ENCODE results near the gene OTOF.

The OTOF gene

DNA sequence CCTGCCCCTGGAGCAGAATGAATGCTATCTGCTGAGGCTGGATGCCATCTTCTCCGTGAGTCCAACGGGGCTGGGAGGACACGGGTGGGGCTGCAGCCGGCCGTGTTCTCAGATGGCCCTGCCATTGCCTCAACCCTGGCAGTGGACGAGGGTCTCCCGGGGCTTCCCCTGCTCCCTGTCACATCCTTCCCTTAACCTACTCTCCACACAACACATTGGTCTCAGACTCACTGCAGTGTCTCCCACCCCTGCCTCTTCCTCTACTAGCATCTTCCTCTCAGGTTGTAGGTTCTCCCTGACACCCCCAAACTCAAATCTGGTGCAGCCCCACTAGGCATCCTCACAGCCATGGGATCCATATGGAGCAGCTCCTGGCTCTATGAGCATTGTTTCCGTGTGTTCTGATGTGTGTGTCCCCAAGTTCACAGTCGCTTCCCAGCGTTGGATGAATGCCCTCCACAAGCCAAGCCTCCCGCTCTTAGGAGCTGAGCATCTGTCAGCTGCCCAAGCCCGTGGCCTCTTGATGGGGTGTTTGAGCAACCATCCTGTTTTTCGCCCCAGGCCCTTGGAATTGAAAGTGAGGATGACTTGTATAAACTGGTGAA lies 27.8 kb downstream of the OTOF start:
- TF ChIP-seq, protein P1, sequence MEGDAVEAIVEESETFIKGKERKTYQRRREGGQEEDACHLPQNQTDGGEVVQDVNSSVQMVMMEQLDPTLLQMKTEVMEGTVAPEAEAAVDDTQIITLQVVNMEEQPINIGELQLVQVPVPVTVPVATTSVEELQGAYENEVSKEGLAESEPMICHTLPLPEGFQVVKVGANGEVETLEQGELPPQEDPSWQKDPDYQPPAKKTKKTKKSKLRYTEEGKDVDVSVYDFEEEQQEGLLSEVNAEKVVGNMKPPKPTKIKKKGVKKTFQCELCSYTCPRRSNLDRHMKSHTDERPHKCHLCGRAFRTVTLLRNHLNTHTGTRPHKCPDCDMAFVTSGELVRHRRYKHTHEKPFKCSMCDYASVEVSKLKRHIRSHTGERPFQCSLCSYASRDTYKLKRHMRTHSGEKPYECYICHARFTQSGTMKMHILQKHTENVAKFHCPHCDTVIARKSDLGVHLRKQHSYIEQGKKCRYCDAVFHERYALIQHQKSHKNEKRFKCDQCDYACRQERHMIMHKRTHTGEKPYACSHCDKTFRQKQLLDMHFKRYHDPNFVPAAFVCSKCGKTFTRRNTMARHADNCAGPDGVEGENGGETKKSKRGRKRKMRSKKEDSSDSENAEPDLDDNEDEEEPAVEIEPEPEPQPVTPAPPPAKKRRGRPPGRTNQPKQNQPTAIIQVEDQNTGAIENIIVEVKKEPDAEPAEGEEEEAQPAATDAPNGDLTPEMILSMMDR (IDR thresholded peaks at IDR 0.05), result no peak
- no peak overlapping the region for H3K27ac ChIP-seq
- DNase-seq (ENCODE audit: low spot score), result no peak
- H3K4me3 ChIP-seq, result no peak overlapping the region

DNA sequence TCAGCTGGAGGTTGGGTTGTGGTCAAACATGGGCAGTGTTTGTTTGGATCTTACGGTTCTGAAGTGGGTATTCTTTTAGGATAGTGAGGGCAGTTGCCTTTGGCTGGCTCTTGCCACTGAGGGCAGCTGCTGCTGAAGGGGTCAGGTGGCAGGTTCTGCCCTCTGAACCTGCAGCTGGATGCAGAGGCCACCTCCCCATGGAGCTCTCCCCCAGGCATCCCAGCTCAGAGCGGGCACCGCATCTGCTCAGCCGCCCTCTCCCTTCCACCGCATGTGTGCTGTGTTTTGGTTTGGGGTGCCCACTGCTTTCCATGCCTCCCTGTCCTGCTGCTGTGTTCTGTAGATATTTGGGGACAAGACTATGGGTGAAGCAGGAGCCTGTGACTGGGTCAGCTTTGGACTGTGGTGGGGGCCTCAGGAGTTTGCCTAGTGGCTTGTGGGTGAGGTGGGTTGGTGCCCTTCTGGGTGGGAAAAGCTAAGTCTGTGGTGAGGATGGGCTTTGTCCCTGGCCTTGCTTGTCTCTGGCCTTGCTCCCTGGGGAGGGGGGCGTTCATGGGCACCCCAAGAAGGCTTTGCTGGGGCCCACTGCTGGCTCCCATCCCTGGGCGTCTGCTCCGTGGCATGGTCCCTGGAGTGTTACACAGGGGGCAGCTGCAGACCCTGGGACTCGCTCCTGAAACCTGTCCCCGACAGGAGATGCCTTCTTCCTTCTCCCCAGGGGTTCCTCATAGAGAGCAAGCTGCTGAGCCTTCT lies 28.5 kb downstream of the OTOF start:
- Histone ChIP-seq H3K27ac (no peak overlapping the region), H3K4me3 (no peak overlapping the region)
- no peak for DNase-seq (ENCODE audit: low spot score)
- TF ChIP-seq, protein P1 (IDR thresholded peaks at IDR 0.05), result no peak

DNA sequence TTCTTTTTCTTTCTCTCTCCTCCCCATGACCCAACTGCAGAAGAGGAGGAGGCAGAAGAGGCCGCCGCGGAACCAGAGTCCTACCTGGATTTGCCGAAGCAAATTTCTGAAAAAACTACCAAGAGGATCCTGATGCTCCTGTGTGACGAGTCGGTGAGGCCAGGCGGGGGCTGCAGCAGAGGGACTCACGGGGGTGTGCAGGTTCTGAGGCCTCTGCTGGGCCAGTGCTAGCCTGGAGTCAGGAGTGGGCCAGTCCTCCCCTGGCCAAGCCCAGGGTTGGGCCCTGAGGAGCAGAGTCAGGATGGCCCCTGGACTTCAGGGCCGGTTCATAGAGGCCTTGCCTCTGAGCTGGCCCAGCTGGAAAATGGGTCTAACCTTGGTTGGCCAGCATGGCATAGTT lies 29.3 kb downstream of the OTOF start:
- H3K4me3 ChIP-seq, result no peak overlapping the region
- TF ChIP-seq, protein P1 (IDR thresholded peaks at IDR 0.05), result no peak
- H3K27ac ChIP-seq, result no peak overlapping the region
- no peak for DNase-seq (ENCODE audit: low spot score)

DNA sequence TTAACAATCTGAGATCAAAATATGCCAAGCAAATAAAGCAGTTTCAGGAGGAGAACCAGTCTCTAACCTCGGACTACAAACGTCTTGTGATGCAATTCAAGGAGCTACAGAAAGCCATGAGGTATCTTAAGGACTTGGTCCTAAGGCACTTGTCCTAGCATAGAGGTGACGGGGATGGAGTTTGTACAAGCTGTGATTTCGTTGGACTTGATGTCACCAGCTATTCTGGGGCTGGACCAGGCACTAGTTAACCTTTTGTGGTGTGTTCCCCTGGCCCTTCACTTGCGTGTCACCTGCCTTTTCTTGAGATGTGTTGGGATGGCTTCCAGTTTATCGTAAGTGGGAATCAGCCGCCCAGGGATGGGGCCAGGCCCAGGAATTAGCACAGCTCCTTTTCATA lies 33.7 kb downstream of the OTOF start:
- no peak overlapping the region for H3K27ac ChIP-seq
- TF ChIP-seq, protein P1 (IDR thresholded peaks at IDR 0.05), result no peak
- H3K4me3 ChIP-seq, result no peak overlapping the region
- no peak for DNase-seq (ENCODE audit: low spot score)

DNA sequence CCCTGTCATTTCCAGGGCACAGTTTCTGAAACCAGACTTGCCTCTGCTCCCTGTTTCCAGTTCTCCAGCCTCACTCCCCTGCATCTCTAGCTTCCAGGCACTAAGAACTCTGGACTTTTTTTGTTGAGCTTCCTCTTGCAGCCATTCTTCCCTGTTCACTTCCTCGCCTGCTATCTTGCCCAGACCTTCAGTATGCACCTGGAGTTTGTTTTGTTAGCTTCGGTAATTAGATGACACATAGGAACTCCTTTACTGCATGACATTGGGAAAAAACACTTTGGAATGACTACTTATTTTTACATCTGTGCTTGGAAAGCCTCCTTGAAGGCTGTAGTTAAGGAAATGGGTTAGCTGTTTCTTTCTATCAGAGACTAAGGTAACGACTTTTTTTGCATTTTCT lies 35.2 kb downstream of the OTOF start:
- TF ChIP-seq, protein P1 (IDR thresholded peaks at IDR 0.05), result no peak
- no peak for DNase-seq (ENCODE audit: low spot score)
- no peak overlapping the region for H3K4me3 ChIP-seq
- no peak overlapping the region for H3K27ac ChIP-seq

DNA sequence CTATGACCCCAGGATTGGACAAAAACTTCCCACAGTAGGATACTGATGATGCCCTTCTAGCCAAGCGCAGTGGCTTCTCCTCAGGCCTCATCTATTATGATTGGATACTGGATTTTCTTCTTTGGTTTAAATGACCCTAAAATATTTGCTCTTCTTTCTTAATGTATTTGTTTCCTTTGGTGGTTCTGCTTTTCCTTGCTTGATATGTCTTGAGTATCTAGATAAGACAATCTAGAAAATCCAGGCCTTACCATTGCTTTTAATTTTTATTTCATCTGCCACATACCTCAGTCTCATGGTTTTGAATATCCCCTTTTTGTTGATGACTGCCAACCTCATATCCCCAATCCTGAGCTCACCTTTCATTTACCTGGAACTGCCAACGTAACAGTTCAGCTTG lies 35.6 kb downstream of the OTOF start:
- Histone ChIP-seq H3K27ac (no peak overlapping the region), H3K4me3 (no peak overlapping the region)
- TF ChIP-seq, protein P1 (IDR thresholded peaks at IDR 0.05), result no peak
- no peak for DNase-seq (ENCODE audit: low spot score)

DNA sequence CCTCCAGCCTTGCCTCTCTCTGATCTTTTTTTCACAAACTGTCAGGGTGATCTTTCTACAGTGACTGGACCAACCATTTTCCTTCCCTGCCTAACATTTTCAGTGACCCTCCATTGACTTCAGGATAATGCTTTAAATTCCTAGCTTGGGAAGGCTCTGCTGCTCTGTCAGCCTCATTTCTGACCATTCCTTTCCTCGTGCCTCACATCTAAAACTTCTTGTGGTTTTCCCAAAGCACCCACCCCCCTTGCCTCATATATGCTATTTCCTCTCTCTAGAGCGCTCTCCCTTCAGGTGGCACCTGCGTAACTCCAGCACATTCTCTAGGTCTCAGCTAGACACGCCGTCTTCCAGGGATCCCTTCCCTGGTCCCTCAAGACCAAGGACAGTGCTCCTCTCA lies 39.0 kb downstream of the OTOF start:
- no peak overlapping the region for H3K27ac ChIP-seq
- TF ChIP-seq, protein P1 (IDR thresholded peaks at IDR 0.05), result no peak
- H3K4me3 ChIP-seq, result no peak overlapping the region
- DNase-seq (ENCODE audit: low spot score), result no peak

All from coronary artery (tissue), 2 donors.